GM23338 (cell line): ENCODE data around the gene EXOC3L1. TPM values are rescaled to one million over a fixed set of nuclear protein-coding genes. Genes with fewer than 3 reads are reported as not detected.

Experiments used
- ATAC-seq: fragments of 200-7000 bp; cut with Tn5 transposase; 3 replicates; pipeline ENCODE4 v1.9.1; 2020
- DNase-seq: peaks from one replicate; pipeline ENCODE4 v3.0.0-alpha.2; 2015; ENCODE audit warnings: low spot score
- H2AFZ ChIP-seq: fragments of 200-600 bp; sonication (generic); 2 replicates; pipeline ENCODE4 v1.8.0; 2016; ENCODE audit warnings: antibody characterized with exemption, mild to moderate bottlenecking, moderate library complexity
- H3F3A ChIP-seq: fragments of 200-600 bp; sonication (generic); replicated peaks from 2 replicates; pipeline ENCODE4 v1.8.0; 2017; ENCODE audit warnings: antibody characterized with exemption, mixed run types, low read depth
- H3K27ac ChIP-seq: fragments of 200-600 bp; sonication (generic); 2 replicates; pipeline ENCODE4 v1.6.1; 2016; ENCODE audit warnings: low read depth
- H3K27me3 ChIP-seq: fragments of 200-600 bp; sonication (generic); 2 replicates; pipeline ENCODE4 v1.8.0; 2016; ENCODE audit warnings: mild to moderate bottlenecking, mixed run types, moderate library complexity; ENCODE audit not compliant: insufficient read depth
- H3K36me3 ChIP-seq: fragments of 200-600 bp; sonication (generic); 2 replicates; pipeline ENCODE4 v1.8.0; 2016; ENCODE audit warnings: mild to moderate bottlenecking; ENCODE audit not compliant: insufficient read depth
- H3K4me1 ChIP-seq: fragments of 200-600 bp; sonication (generic); 2 replicates; pipeline ENCODE4 v1.8.0; 2016; ENCODE audit warnings: mild to moderate bottlenecking, moderate library complexity; ENCODE audit not compliant: insufficient read depth
- H3K4me2 ChIP-seq: fragments of 200-600 bp; sonication (generic); 2 replicates; pipeline ENCODE4 v1.7.1; 2017; ENCODE audit warnings: mixed run types
- H3K4me3 ChIP-seq: fragments of 200-600 bp; sonication (generic); 2 replicates; pipeline ENCODE4 v1.6.1; 2016; ENCODE audit warnings: mixed run types
- H3K79me2 ChIP-seq: fragments of 200-600 bp; sonication (generic); replicated peaks from 2 replicates; pipeline ENCODE4 v1.8.0; 2017; ENCODE audit warnings: mild to moderate bottlenecking; ENCODE audit not compliant: insufficient read depth
- H3K9me2 ChIP-seq: fragments of 200-600 bp; sonication (generic); 2 replicates; pipeline ENCODE4 v1.8.0; 2017; ENCODE audit not compliant: insufficient read depth
- H4K20me1 ChIP-seq: fragments of 200-600 bp; sonication (generic); replicated peaks from 2 replicates; pipeline ENCODE4 v1.8.0; 2017; ENCODE audit warnings: mild to moderate bottlenecking; ENCODE audit not compliant: insufficient read depth
- H3K27ac Mint-ChIP-seq: 2 replicates; pipeline ENCODE4 v1.8.0; 2020; ENCODE audit warnings: inconsistent platforms, mild to moderate bottlenecking, moderate library complexity, mixed read lengths
- H3K27me3 Mint-ChIP-seq: 3 replicates; pipeline ENCODE4 v1.8.0; 2022; ENCODE audit warnings: low read depth, mild to moderate bottlenecking, moderate library complexity, mixed read lengths, inconsistent platforms; ENCODE audit not compliant: insufficient read depth, poor library complexity
- H3K36me3 Mint-ChIP-seq: 3 replicates; pipeline ENCODE4 v1.8.0; 2021; ENCODE audit warnings: low read depth, mild to moderate bottlenecking, inconsistent platforms, moderate library complexity, mixed read lengths
- H3K4me1 Mint-ChIP-seq: 3 replicates; pipeline ENCODE4 v1.8.0; 2020; ENCODE audit warnings: mild to moderate bottlenecking, inconsistent platforms, mixed read lengths
- H3K4me3 Mint-ChIP-seq: 3 replicates; pipeline ENCODE4 v1.8.0; 2021; ENCODE audit warnings: moderate library complexity, mild to moderate bottlenecking, inconsistent platforms, mixed read lengths
- H3K9me3 Mint-ChIP-seq: 3 replicates; pipeline ENCODE4 v1.8.0; 2020; ENCODE audit warnings: moderate library complexity, mild to moderate bottlenecking, inconsistent platforms, mixed read lengths
- CREB1 ChIP-seq: fragments of 250-450 bp; sonication (Bioruptor Pico); IDR thresholded peaks from 2 replicates; pipeline ENCODE4 v1.5.0; 2020; ENCODE audit warnings: low read depth, mild to moderate bottlenecking, moderate library complexity
- EZH2 ChIP-seq: fragments of 200-600 bp; sonication (generic); IDR thresholded peaks from one replicate; pipeline ENCODE4 v1.8.0; 2017; ENCODE audit warnings: antibody characterized with exemption, mild to moderate bottlenecking, low read depth; ENCODE audit not compliant: unreplicated experiment
- EZH2phosphoT487 ChIP-seq: fragments of 200-600 bp; sonication (generic); IDR thresholded peaks from one replicate; pipeline ENCODE4 v1.8.1; 2018; ENCODE audit warnings: antibody characterized with exemption; ENCODE audit not compliant: unreplicated experiment
- JUNB ChIP-seq: IDR thresholded peaks from one replicate; pipeline ENCODE4 v1.6.1; 2016; ENCODE audit warnings: antibody characterized with exemption; ENCODE audit not compliant: unreplicated experiment
- NANOG ChIP-seq: IDR thresholded peaks from 2 replicates; pipeline ENCODE4 v1.6.1; 2016; ENCODE audit warnings: antibody characterized with exemption, borderline replicate concordance
- POLR2AphosphoS5 ChIP-seq: IDR thresholded peaks from 2 replicates; pipeline ENCODE4 v1.6.1; 2016; ENCODE audit warnings: antibody characterized with exemption, low read depth
- STAT1 ChIP-seq: IDR thresholded peaks from one replicate; pipeline ENCODE4 v1.6.1; 2016; ENCODE audit warnings: antibody characterized with exemption; ENCODE audit not compliant: unreplicated experiment
- ZNF114 ChIP-seq: fragments of 250-450 bp; sonication (Bioruptor Pico); IDR thresholded peaks from 2 replicates; pipeline ENCODE4 v1.5.0; 2020; ENCODE audit warnings: mild to moderate bottlenecking, moderate library complexity
- ZNF331 ChIP-seq: fragments of 250-450 bp; sonication (Bioruptor Pico); IDR thresholded peaks from 2 replicates; pipeline ENCODE4 v1.5.0; 2020; ENCODE audit warnings: low read depth, mild to moderate bottlenecking, moderate library complexity
- polyA plus RNA-seq: library from polyadenylated mRNA; unstranded; fragments of >200 nt; fragmentation: Nextera tagmentation; extraction: Ambion mirVana; gene quantifications from 2 replicates; pipeline ENCODE4 v1.2.1, GENCODE V29; 2016
- total RNA-seq: library from RNA; depleted of rRNA; stranded (reverse); fragments of >200 nt; shearing (Covaris generic); gene quantifications from 2 replicates; pipeline ENCODE4 v1.2.3, GENCODE V29; 2014
- TF ChIP-seq, protein P1 (sequence below), 2 experiments: fragments of 200-600 bp in 1 of 2; sonication (generic) in 1 of 2; conservative IDR thresholded peaks; 2 replicates each; pipeline versions ENCODE4 v1.5.1 to v1.6.1; 2016 to 2017; ENCODE audit warnings: antibody characterized with exemption in 2 of 2, low read depth in 2 of 2, mild to moderate bottlenecking in 2 of 2, moderate library complexity in 1 of 2
- TF ChIP-seq, protein P2 (sequence below): IDR thresholded peaks from 2 replicates; pipeline ENCODE4 v1.6.1; 2016; ENCODE audit warnings: antibody characterized with exemption
- TF ChIP-seq, protein P3 (sequence below): IDR thresholded peaks from one replicate; pipeline ENCODE4 v1.6.1; 2018; ENCODE audit warnings: antibody characterized with exemption; ENCODE audit not compliant: unreplicated experiment
- TF ChIP-seq, protein P4 (sequence below): fragments of 250-450 bp; sonication (Bioruptor Pico); IDR thresholded peaks from 2 replicates; pipeline ENCODE4 v1.5.0; 2020; ENCODE audit warnings: mild to moderate bottlenecking, moderate library complexity

Gene EXOC3L1
- total and polyA plus RNA-seq, 2 experiments from 2014 or later: 1.1 to 2.3 TPM

DNA sequence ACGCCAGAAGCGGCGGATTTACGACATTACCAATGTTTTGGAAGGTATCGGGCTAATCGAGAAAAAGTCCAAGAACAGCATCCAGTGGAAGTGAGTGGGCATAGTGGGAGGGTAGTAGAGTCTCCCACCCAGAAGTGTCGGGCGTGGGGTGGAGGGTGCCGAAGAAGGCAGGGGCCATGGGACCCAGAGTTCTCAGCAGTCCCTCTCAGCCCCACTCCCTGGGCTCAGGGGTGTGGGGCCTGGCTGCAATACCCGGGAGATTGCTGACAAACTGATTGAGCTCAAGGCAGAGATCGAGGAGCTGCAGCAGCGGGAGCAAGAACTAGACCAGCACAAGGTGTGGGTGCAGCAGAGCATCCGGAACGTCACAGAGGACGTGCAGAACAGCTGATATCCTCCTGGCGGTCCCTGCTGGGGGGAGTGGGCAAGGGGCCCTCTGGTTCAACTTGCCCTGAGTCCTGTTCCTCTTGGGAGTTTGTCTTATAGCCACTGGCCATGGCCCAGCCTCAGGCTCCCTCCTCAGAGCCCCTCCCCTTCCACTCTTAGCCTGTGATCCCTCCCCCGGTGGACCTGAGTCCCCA, 2.9 kb upstream of the EXOC3L1 start:
- 0 out of 2 replicates have a peak, but pooled peaks cover 15% of the 10 kb centered on the region for H3F3A ChIP-seq
- peaks cover 22% of the 10 kb centered on the region for H4K20me1 ChIP-seq
- Mint-ChIP-seq H3K4me3 (peak overlapping the region; percentile 93), H3K27ac (peak overlapping the region; percentile 53; the same call in 1 of the 2 replicates), H3K36me3 (peaks cover 42% of the 10 kb centered on the region), H3K27me3 (peaks cover 9% of the 10 kb centered on the region), H3K9me3 (no peaks in the 10 kb centered on the region), H3K4me1 (peaks cover 22% of the 10 kb centered on the region)
- peaks cover 7% of the 10 kb centered on the region; the same call in 1 of the 2 replicates for H3K4me1 ChIP-seq
- peaks cover 21% of the 10 kb centered on the region for H3K79me2 ChIP-seq
- no peak for ATAC-seq
- no peak for DNase-seq
- H3K4me2 ChIP-seq: peak overlapping the region; percentile 98
- TF ChIP-seq EZH2phosphoT487 (no peak), JUNB (no peak), NANOG (no peak), EZH2 (no peak), ZNF331 (CRISPR knock-in tag) (no peak), CREB1 (no peak), STAT1 (no peak), ZNF114 (CRISPR knock-in tag) (no peak), POLR2AphosphoS5 (no peak)
- TF ChIP-seq, protein P1, sequence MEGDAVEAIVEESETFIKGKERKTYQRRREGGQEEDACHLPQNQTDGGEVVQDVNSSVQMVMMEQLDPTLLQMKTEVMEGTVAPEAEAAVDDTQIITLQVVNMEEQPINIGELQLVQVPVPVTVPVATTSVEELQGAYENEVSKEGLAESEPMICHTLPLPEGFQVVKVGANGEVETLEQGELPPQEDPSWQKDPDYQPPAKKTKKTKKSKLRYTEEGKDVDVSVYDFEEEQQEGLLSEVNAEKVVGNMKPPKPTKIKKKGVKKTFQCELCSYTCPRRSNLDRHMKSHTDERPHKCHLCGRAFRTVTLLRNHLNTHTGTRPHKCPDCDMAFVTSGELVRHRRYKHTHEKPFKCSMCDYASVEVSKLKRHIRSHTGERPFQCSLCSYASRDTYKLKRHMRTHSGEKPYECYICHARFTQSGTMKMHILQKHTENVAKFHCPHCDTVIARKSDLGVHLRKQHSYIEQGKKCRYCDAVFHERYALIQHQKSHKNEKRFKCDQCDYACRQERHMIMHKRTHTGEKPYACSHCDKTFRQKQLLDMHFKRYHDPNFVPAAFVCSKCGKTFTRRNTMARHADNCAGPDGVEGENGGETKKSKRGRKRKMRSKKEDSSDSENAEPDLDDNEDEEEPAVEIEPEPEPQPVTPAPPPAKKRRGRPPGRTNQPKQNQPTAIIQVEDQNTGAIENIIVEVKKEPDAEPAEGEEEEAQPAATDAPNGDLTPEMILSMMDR (conservative IDR thresholded peaks at IDR 0.05; ENCODE audit: low read depth in 2 of 2): no peak
- TF ChIP-seq, protein P2, sequence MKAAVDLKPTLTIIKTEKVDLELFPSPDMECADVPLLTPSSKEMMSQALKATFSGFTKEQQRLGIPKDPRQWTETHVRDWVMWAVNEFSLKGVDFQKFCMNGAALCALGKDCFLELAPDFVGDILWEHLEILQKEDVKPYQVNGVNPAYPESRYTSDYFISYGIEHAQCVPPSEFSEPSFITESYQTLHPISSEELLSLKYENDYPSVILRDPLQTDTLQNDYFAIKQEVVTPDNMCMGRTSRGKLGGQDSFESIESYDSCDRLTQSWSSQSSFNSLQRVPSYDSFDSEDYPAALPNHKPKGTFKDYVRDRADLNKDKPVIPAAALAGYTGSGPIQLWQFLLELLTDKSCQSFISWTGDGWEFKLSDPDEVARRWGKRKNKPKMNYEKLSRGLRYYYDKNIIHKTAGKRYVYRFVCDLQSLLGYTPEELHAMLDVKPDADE: no peak
- TF ChIP-seq, protein P3, sequence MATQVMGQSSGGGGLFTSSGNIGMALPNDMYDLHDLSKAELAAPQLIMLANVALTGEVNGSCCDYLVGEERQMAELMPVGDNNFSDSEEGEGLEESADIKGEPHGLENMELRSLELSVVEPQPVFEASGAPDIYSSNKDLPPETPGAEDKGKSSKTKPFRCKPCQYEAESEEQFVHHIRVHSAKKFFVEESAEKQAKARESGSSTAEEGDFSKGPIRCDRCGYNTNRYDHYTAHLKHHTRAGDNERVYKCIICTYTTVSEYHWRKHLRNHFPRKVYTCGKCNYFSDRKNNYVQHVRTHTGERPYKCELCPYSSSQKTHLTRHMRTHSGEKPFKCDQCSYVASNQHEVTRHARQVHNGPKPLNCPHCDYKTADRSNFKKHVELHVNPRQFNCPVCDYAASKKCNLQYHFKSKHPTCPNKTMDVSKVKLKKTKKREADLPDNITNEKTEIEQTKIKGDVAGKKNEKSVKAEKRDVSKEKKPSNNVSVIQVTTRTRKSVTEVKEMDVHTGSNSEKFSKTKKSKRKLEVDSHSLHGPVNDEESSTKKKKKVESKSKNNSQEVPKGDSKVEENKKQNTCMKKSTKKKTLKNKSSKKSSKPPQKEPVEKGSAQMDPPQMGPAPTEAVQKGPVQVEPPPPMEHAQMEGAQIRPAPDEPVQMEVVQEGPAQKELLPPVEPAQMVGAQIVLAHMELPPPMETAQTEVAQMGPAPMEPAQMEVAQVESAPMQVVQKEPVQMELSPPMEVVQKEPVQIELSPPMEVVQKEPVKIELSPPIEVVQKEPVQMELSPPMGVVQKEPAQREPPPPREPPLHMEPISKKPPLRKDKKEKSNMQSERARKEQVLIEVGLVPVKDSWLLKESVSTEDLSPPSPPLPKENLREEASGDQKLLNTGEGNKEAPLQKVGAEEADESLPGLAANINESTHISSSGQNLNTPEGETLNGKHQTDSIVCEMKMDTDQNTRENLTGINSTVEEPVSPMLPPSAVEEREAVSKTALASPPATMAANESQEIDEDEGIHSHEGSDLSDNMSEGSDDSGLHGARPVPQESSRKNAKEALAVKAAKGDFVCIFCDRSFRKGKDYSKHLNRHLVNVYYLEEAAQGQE: no peak
- TF ChIP-seq, protein P4, sequence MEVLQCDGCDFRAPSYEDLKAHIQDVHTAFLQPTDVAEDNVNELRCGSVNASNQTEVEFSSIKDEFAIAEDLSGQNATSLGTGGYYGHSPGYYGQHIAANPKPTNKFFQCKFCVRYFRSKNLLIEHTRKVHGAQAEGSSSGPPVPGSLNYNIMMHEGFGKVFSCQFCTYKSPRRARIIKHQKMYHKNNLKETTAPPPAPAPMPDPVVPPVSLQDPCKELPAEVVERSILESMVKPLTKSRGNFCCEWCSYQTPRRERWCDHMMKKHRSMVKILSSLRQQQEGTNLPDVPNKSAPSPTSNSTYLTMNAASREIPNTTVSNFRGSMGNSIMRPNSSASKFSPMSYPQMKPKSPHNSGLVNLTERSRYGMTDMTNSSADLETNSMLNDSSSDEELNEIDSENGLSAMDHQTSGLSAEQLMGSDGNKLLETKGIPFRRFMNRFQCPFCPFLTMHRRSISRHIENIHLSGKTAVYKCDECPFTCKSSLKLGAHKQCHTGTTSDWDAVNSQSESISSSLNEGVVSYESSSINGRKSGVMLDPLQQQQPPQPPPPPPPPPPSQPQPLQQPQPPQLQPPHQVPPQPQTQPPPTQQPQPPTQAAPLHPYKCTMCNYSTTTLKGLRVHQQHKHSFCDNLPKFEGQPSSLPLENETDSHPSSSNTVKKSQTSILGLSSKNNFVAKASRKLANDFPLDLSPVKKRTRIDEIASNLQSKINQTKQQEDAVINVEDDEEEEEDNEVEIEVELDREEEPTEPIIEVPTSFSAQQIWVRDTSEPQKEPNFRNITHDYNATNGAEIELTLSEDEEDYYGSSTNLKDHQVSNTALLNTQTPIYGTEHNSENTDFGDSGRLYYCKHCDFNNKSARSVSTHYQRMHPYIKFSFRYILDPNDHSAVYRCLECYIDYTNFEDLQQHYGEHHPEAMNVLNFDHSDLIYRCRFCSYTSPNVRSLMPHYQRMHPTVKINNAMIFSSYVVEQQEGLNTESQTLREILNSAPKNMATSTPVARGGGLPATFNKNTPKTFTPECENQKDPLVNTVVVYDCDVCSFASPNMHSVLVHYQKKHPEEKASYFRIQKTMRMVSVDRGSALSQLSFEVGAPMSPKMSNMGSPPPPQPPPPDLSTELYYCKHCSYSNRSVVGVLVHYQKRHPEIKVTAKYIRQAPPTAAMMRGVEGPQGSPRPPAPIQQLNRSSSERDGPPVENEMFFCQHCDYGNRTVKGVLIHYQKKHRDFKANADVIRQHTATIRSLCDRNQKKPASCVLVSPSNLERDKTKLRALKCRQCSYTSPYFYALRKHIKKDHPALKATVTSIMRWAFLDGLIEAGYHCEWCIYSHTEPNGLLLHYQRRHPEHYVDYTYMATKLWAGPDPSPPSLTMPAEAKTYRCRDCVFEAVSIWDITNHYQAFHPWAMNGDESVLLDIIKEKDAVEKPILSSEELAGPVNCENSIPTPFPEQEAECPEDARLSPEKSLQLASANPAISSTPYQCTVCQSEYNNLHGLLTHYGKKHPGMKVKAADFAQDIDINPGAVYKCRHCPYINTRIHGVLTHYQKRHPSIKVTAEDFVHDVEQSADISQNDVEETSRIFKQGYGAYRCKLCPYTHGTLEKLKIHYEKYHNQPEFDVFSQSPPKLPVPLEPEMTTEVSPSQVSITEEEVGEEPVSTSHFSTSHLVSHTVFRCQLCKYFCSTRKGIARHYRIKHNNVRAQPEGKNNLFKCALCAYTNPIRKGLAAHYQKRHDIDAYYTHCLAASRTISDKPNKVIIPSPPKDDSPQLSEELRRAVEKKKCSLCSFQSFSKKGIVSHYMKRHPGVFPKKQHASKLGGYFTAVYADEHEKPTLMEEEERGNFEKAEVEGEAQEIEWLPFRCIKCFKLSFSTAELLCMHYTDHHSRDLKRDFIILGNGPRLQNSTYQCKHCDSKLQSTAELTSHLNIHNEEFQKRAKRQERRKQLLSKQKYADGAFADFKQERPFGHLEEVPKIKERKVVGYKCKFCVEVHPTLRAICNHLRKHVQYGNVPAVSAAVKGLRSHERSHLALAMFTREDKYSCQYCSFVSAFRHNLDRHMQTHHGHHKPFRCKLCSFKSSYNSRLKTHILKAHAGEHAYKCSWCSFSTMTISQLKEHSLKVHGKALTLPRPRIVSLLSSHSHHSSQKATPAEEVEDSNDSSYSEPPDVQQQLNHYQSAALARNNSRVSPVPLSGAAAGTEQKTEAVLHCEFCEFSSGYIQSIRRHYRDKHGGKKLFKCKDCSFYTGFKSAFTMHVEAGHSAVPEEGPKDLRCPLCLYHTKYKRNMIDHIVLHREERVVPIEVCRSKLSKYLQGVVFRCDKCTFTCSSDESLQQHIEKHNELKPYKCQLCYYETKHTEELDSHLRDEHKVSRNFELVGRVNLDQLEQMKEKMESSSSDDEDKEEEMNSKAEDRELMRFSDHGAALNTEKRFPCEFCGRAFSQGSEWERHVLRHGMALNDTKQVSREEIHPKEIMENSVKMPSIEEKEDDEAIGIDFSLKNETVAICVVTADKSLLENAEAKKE (CRISPR knock-in tag): no peak
- H3K36me3 ChIP-seq: peaks cover 20% of the 10 kb centered on the region; the same call in 1 of the 2 replicates
- H2AFZ ChIP-seq: no peak overlapping the region
- no peak overlapping the region for H3K27ac ChIP-seq
- H3K4me3 ChIP-seq: peak overlapping the region; percentile 97
- H3K27me3 ChIP-seq: no peaks in the 10 kb centered on the region
- no peaks in the 10 kb centered on the region for H3K9me2 ChIP-seq
